Fibroblast of lung (primary cell): ENCODE data around the gene TMEM150A. TPM values are rescaled to one million over a fixed set of nuclear protein-coding genes. Genes with fewer than 3 reads are reported as not detected.
A peak's percentile ranks its signal among the peaks of the same experiment; 100 is the strongest.
"Not testable (repeated sequence)": the region's sequence is repeated elsewhere in the genome, so short reads cannot be mapped to it uniquely, and the experiment has no call there.

Experiments used
- DNase-seq, 2 donors: peaks; one replicate each; pipeline versions ENCODE4 v3.0.0 to v3.0.0-alpha.2; 2010; ENCODE audit warnings: low read depth in 2 of 2
- H2AFZ ChIP-seq: 2 replicates; pipeline ENCODE4 v1.5.1; 2012; ENCODE audit warnings: low read length, control low read depth, inconsistent platforms
- H3K27ac ChIP-seq: 2 replicates; pipeline ENCODE4 v1.5.1; 2011; ENCODE audit warnings: low read length, control low read depth; ENCODE audit not compliant: insufficient read depth
- H3K27me3 ChIP-seq: 2 replicates; pipeline ENCODE4 v1.5.1; 2011; ENCODE audit warnings: mild to moderate bottlenecking, low read length; ENCODE audit not compliant: control insufficient read depth, insufficient read depth
- H3K36me3 ChIP-seq: 2 replicates; pipeline ENCODE4 v1.5.1; 2011; ENCODE audit warnings: low read length; ENCODE audit not compliant: control insufficient read depth, insufficient read depth
- H3K4me1 ChIP-seq: 2 replicates; pipeline ENCODE4 v1.5.1; 2011; ENCODE audit warnings: low read length; ENCODE audit not compliant: control insufficient read depth, insufficient read depth; ENCODE audit errors: extremely low read depth
- H3K4me2 ChIP-seq: 2 replicates; pipeline ENCODE4 v1.5.1; 2011; ENCODE audit warnings: low read length, control low read depth; ENCODE audit not compliant: insufficient read depth; ENCODE audit errors: extremely low read depth
- H3K4me3 ChIP-seq, 4 experiments: fragments of 200-600 bp in 1 of 4; sonication (generic) in 1 of 4; replicated peaks in 1 of 4; 2 replicates each; pipeline ENCODE4 v1.5.1; 2011 to 2016; ENCODE audit warnings: low read length in 4 of 4, low read depth in 3 of 4, mild to moderate bottlenecking in 3 of 4, control low read depth in 2 of 4, inconsistent platforms in 1 of 4, mixed read lengths in 1 of 4; ENCODE audit not compliant: insufficient read depth in 1 of 4; ENCODE audit errors: control extremely low read depth in 1 of 4
- H3K79me2 ChIP-seq: 2 replicates; pipeline ENCODE4 v1.5.1; 2012; ENCODE audit warnings: mild to moderate bottlenecking, low read length, inconsistent platforms; ENCODE audit not compliant: control insufficient read depth, insufficient read depth
- H3K9ac ChIP-seq: 2 replicates; pipeline ENCODE4 v1.5.1; 2011; ENCODE audit warnings: mild to moderate bottlenecking, low read length, control low read depth; ENCODE audit not compliant: insufficient read depth
- H3K9me3 ChIP-seq: 2 replicates; pipeline ENCODE4 v1.5.1; 2012; ENCODE audit warnings: low read depth, low read length; ENCODE audit not compliant: control insufficient read depth, insufficient read depth
- H4K20me1 ChIP-seq: 2 replicates; pipeline ENCODE4 v1.5.1; 2011; ENCODE audit warnings: low read length; ENCODE audit not compliant: control insufficient read depth, insufficient read depth; ENCODE audit errors: extremely low read depth
- EZH2 ChIP-seq: IDR thresholded peaks from 2 replicates; pipeline ENCODE4 v1.5.1; 2012; ENCODE audit warnings: low read length, control low read depth, mild to moderate bottlenecking; ENCODE audit errors: missing control alignments
- polyA plus RNA-seq, 2 donors: library from polyadenylated mRNA; depleted of rRNA in 1 of 2; stranded (reverse) in 1 of 2; unstranded in 1 of 2; fragments of >200 nt; gene quantifications; 2 replicates each; pipeline ENCODE4 v1.2.1, GENCODE V29; 2011 to 2012; ENCODE audit warnings: missing spikeins in 1 of 2
- total RNA-seq: library from RNA; depleted of rRNA; stranded (reverse); fragments of >200 nt; gene quantifications from 2 replicates; pipeline ENCODE4 v1.2.1, GENCODE V29; 2014
- TF ChIP-seq, protein P1 (sequence below), 2 donors: IDR thresholded peaks in 1 of 2; conservative IDR thresholded peaks in 1 of 2; 1 replicate in 1 of 2; 2 replicates in 1 of 2; pipeline ENCODE4 v1.5.1; 2011 to 2012; ENCODE audit warnings: low read length in 2 of 2, control low read depth in 1 of 2, inconsistent platforms in 1 of 2, low read depth in 1 of 2, mild to moderate bottlenecking in 1 of 2

The TMEM150A gene
- total and polyA plus RNA-seq, 2 donors (not counting 1 experiment from before 2014, with no cell fraction given), result 13.2 to 15.5 TPM

DNA sequence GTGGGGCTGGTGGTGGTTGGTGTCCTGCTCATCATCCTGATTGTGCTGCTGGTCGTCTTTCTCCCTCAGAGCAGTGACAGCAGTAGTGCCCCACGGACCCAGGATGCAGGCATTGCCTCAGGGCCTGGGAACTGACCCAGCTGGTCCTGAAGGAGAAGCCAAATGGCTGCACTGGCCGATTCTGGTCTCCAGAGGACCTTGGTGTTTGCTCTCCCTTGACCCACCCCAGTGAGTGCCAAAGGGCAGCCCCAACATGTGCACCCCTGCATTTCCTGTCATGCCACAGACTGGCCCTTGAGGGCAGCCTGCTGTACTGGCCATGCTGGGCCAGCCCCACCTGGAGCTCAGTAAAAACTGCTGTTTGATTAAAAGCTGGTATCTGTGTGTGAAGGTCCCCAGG, 9.5 kb downstream of the TMEM150A start:
- Histone ChIP-seq H2AFZ (no peak overlapping the region), H3K4me3 (no peak overlapping the region), H3K4me1 (peaks cover 36% of the 10 kb centered on the region), H3K4me2 (no peak overlapping the region), H3K36me3 (peaks cover 9% of the 10 kb centered on the region), H3K9me3 (no peaks in the 10 kb centered on the region), H4K20me1 (no peaks in the 10 kb centered on the region), H3K27me3 (no peaks in the 10 kb centered on the region), H3K79me2 (peaks cover 28% of the 10 kb centered on the region), H3K9ac (no peak overlapping the region), H3K27ac (no peak overlapping the region)
- DNase-seq, result no peak
- no peak for TF ChIP-seq EZH2
- TF ChIP-seq, protein P1, sequence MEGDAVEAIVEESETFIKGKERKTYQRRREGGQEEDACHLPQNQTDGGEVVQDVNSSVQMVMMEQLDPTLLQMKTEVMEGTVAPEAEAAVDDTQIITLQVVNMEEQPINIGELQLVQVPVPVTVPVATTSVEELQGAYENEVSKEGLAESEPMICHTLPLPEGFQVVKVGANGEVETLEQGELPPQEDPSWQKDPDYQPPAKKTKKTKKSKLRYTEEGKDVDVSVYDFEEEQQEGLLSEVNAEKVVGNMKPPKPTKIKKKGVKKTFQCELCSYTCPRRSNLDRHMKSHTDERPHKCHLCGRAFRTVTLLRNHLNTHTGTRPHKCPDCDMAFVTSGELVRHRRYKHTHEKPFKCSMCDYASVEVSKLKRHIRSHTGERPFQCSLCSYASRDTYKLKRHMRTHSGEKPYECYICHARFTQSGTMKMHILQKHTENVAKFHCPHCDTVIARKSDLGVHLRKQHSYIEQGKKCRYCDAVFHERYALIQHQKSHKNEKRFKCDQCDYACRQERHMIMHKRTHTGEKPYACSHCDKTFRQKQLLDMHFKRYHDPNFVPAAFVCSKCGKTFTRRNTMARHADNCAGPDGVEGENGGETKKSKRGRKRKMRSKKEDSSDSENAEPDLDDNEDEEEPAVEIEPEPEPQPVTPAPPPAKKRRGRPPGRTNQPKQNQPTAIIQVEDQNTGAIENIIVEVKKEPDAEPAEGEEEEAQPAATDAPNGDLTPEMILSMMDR (conservative IDR thresholded peaks at IDR 0.05 in 1 of 2, IDR thresholded peaks at IDR 0.05 in 1 of 2; ENCODE audit: low read depth in 1 of 2, low read length in 2 of 2), result no peak

DNA sequence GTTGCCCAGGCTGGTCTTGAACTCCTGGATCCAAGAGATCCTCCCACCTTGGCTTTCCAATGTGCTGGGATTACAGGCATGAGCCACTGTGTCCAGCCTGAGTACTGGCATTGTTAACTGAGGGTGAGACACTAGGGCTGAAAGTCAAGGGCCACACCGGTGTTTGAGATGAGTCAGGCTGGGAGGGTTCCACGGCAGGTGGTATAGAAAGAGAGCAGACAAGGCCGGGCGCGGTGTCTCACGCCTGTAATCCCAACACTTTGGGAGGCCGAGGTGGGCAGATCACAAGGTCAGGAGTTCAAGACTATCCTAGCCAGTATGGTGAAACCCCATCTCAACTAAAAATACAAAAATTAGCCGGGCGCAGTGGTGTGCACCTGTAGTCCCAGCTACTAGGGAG, 10.2 kb downstream of the TMEM150A start:
- H2AFZ ChIP-seq, H3K27ac ChIP-seq, H3K9me3 ChIP-seq, H3K36me3 ChIP-seq, H3K9ac ChIP-seq, DNase-seq, H3K27me3 ChIP-seq, H3K4me3 ChIP-seq, H3K4me2 ChIP-seq, H4K20me1 ChIP-seq: not testable (repeated sequence)
- peaks cover 25% of the 10 kb centered on the region for H3K79me2 ChIP-seq
- H3K4me1 ChIP-seq, result peaks cover 42% of the 10 kb centered on the region

DNA sequence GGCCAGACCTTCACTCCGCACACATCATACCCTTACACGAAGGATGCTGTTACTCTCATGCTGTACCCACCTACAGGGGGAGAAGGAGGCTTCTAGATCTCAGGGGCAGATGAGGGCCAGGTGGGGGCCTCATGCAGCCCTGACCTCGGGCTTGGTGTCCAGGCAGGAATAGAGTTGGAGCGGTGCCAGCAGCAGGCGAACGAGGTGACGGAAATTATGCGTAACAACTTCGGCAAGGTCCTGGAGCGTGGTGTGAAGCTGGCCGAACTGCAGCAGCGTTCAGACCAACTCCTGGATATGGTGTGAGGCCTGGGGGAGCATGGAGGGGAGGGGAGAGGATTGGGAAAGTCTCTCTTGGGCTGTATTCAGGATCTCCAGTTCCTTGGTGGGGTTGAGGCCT, 10.9 kb downstream of the TMEM150A start:
- Histone ChIP-seq H2AFZ (no peak overlapping the region), H3K36me3 (peaks cover 1% of the 10 kb centered on the region), H3K9ac (no peak overlapping the region), H3K4me1 (peaks cover 40% of the 10 kb centered on the region), H3K9me3 (no peaks in the 10 kb centered on the region), H3K4me2 (no peak overlapping the region), H4K20me1 (no peaks in the 10 kb centered on the region), H3K4me3 (no peak overlapping the region), H3K27me3 (no peaks in the 10 kb centered on the region), H3K27ac (peak overlapping the region; percentile 78), H3K79me2 (peaks cover 18% of the 10 kb centered on the region)
- no peak for DNase-seq
- no peak for TF ChIP-seq EZH2
- TF ChIP-seq, protein P1 (conservative IDR thresholded peaks at IDR 0.05 in 1 of 2, IDR thresholded peaks at IDR 0.05 in 1 of 2; ENCODE audit: low read depth in 1 of 2, low read length in 2 of 2), result no peak
